HG02623 (cell line): Measurements from ENCODE around the gene NBPF8.
"Not testable (repeated sequence)": the region's sequence is repeated elsewhere in the genome, so short reads cannot be mapped to it uniquely, and the experiment has no call there.

Experiments
- ATAC-seq: cut with Tn5 transposase; IDR thresholded peaks from one replicate; pipeline ENCODE4 v1.9.1; 2021; ENCODE audit warnings: moderate library complexity; ENCODE audit not compliant: unreplicated experiment

The NBPF8 gene

GRCh38 chr1:120414911-120415480, at the start of gene NBPF8:
NBPF8 (plus strand) TSS chr1:120415035; CDS start chr1:120436523, 21,488 bp downstream.
- ATAC-seq: peak; percentile 99

- not testable (repeated sequence) for ATAC-seq
Measured at GRCh38 chr1:120367709-120368108, 47.1 kb upstream of the NBPF8 start.

- ATAC-seq: not testable (repeated sequence)
Measured at GRCh38 chr1:120386651-120387050, 28.2 kb upstream of the NBPF8 start.

- not testable (repeated sequence) for ATAC-seq
Measured at GRCh38 chr1:120388597-120389126, 26.2 kb upstream of the NBPF8 start.

- ATAC-seq: not testable (repeated sequence)
Measured at GRCh38 chr1:120391365-120391764, 23.5 kb upstream of the NBPF8 start.

- not testable (repeated sequence) for ATAC-seq
Measured at GRCh38 chr1:120393316-120394232, 21.3 kb upstream of the NBPF8 start.

- not testable (repeated sequence) for ATAC-seq
Measured at GRCh38 chr1:120405348-120405747, 9.5 kb upstream of the NBPF8 start.

GRCh38 chr1:120414451-120414850, 384 bp upstream of the NBPF8 start:
- ATAC-seq: peak; percentile 19

- ATAC-seq: peak; percentile 24
Measured at GRCh38 chr1:120415492-120415961, 692 bp downstream of the NBPF8 start.

GRCh38 chr1:120425063-120425462, 10.2 kb downstream of the NBPF8 start:
- ATAC-seq: not testable (repeated sequence)

- ATAC-seq: not testable (repeated sequence)
Measured at GRCh38 chr1:120431626-120432025, 16.8 kb downstream of the NBPF8 start.

- ATAC-seq: not testable (repeated sequence)
Measured at GRCh38 chr1:120433831-120434230, 19.0 kb downstream of the NBPF8 start.

- ATAC-seq: not testable (repeated sequence)
Measured at GRCh38 chr1:120449124-120449523, 34.3 kb downstream of the NBPF8 start.
